Activated CD4-positive, alpha-beta T cell treated with anti-CD3 and anti-CD28 coated beads for 48 hours (primary cell): ENCODE measurements around the gene ATXN2L.
"Not testable (repeated sequence)": the region's sequence is repeated elsewhere in the genome, so short reads cannot be mapped to it uniquely, and the experiment has no call there.

ENCODE experiments used
- DNase-seq: peaks from one replicate; pipeline ENCODE4 v3.0.0-alpha.2; 2020

Gene ATXN2L

DNA sequence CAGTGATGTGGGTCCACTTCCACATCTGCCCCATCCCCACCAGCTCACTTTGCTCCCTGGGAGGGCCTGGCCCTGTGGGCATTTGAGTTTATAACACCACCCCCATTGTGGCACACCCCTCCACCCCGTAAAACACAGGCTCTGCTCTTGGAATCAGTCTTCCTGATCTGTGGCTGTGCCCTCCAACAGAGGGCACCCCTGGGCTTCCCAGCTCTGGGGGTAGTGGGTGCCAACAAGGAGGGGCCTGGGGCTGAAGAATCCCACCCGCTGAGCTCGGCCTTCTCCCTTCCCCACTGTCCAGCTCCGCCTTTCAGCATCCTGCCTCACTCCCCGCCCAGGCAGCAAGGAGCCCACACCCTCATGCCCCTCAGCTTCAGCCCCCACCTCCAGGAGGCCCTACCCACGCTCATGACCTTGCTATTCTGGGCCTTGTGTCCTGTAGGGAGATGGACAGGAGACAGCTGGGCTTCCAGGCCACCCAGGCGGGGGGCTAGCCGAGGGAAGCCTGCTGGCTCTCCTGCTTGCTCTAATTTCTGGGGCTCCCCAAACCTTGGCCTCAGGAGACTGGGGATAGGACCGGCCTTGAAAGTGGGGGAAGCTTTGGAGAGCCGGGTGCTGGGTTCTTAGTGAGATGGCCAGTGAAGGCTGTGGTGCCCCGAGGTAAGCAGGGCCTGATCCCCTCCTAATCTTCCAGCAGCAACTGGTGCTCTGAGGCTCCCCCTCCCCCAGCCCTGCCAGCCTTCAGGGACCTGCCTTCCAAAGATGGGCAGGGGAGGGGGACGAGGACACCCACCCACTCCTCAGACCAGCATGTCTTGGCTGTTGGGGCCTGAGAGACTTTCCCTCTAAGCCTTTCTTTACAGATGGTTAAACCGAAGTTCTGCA lies 52.6 kb downstream of the ATXN2L start:
- no peak for DNase-seq

GRCh38 chr16:28876019-28876659 lies 53.3 kb downstream of the ATXN2L start:
- DNase-seq = no peak

GRCh38 chr16:28876973-28877654 lies 54.3 kb downstream of the ATXN2L start:
- no peak for DNase-seq

GRCh38 chr16:28877655-28878000 lies 54.8 kb downstream of the ATXN2L start:
- no peak for DNase-seq

GRCh38 chr16:28878083-28878926 lies 55.5 kb downstream of the ATXN2L start, which contains the start of gene ATP2A1:
TSS of gene ATP2A1 (plus strand) at chr16:28878488. CDS start at chr16:28878672, 184 bp downstream.
- no peak for DNase-seq

GRCh38 chr16:28879261-28879840 lies 56.6 kb downstream of the ATXN2L start:
- DNase-seq = no peak

DNA sequence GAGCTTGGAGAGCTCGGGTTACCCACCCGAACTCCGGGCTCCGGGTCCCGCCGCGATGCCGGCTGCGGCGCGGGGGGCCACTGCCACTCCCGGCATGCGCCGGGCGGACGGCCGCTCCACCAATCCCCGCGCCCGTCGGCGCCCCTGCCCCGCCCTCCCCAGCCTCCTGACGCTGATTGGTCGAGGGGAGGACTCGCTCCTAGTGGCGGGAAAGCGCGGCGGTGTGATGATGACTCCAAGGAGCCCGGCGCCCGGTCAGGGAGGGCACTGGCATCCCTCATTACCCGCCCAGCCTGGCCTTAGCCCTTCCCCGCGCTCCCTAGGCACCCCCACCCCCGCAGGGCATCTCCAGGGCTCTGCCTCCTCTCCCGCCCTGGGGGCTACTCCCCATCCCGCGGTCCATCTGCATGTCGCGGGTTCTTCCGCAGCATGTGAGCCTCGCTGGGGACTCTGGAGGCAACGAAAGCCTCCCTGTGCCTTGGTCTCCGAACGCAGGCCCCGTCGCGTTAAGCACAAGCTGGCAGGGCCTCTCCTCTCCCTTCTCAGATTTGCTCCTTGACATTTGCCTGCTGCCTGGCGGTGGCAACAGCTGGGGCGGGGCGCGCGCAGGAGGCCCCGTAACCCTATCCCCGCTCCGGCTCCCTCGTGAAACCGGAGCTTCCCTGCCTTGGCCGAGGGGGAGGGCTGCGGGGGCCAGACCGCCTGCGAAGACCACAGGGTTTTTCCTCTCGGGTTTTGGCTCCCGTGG lies 57.2 kb downstream of the ATXN2L start:
- peak; percentile 95 for DNase-seq

DNA sequence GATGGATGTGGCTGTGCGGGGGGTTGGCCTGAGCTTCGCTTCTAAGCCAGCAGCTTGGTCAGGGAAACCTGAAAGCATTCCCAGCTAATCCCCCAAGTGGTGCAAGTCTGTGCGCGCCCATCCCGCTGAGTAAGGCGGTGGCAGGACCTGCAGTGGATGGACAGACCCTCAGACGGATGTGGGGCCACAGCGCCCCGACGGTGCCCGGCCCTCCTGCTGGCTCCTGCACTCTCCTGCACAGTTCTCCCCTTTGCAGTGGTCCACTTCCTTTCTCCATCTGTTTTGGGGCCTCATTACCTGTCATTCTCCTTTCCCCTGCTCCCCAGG lies 57.8 kb downstream of the ATXN2L start:
- DNase-seq = no peak

DNA sequence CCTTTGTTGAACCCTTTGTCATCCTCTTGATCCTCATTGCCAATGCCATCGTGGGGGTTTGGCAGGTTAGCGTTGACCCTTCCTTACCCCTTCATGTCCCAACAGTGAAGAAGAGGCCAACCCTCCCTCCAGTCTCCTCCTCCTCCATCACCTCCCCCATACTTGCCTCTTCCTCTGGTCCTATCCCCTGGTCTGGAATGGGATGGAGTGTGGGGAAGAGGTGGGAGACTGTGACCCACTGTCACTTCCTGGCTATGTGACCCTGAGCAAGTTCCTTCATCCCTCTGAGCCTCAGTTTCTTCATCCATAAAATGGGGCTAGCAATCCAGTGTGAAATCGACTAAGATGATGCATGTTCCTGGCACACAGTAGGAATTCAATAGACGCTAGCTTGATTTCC lies 58.2 kb downstream of the ATXN2L start:
- no peak for DNase-seq

- not testable (repeated sequence) for DNase-seq
Observed at GRCh38 chr16:28881565-28881964, 58.8 kb downstream of the ATXN2L start.

GRCh38 chr16:28882551-28883160 lies 59.9 kb downstream of the ATXN2L start:
- no peak for DNase-seq

DNA sequence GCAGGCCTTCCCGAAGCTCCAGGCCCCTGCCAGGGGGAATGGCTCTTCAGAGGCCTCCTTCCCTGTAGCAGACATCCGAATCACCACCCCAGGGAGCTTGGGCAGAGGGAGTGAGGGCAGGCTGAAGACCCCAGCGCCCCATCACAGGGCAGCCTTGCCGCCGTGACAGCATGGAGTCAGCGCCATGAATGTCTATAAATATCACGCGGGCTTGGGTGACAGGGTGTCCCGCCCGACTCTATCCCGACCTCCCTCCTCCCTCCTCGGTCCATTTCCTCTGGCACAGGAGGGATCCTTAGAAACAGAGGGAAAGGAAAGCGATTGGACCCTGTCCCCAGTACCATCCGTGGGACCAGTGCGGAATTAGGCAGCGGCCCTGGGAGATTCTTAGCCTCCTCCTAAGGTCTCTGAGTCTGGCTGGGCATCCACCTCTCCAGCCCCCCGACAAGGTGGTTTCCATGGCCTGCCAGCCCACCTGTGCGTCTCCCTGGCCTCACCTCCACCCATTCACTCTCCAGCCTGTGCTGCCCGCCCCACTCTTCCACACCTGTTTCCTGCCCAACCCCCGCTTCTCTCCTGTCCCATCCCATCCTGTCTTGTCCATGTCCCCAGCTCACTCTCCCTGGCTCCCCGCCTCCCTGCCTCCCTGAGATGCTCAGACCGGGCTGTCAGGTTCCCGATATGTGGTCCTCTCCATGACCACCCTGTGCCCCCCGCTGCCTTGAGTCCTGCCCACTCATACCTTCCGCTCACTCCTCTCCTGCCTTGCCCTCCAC lies 60.6 kb downstream of the ATXN2L start:
- no peak for DNase-seq

DNA sequence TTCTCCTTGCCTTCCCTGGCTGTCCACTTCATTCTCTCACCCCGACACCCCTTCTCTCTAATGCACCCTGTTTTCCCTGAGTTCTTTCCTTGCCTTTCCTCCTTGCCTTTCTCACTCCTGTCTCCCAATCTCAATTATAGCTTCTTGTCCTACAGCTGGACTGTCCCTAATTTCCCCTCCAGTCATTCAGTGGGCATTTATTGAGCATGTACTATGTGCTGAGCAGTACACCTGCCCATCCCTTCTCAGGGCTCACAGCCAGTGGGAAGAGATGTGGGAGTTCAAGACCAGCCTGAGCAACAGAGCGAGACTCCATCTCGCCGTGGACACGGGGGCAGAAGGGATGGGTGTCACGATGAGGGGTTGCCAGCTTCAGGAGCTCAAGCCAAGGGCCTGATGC lies 61.2 kb downstream of the ATXN2L start:
- no peak for DNase-seq
